Ureter (tissue), 1 donor: ENCODE data around the gene ASTN2. TPM values are rescaled to one million over a fixed set of nuclear protein-coding genes. Genes with fewer than 3 reads are reported as not detected.
"Not testable (repeated sequence)": the region's sequence is repeated elsewhere in the genome, so short reads cannot be mapped to it uniquely, and the experiment has no call there.

Experiments
- DNase-seq: peaks from one replicate; pipeline ENCODE4 v3.0.0-alpha.2; 2020; ENCODE audit warnings: low spot score
- total RNA-seq: library from RNA; stranded (reverse); gene quantifications from one replicate; pipeline ENCODE4 v1.2.4, GENCODE V29; 2023
- donor health status: DM: yes; HTN: yes; CAD: no.

Gene ASTN2
- total RNA-seq, 1 donor from 2014 or later: 19.6 TPM

DNA sequence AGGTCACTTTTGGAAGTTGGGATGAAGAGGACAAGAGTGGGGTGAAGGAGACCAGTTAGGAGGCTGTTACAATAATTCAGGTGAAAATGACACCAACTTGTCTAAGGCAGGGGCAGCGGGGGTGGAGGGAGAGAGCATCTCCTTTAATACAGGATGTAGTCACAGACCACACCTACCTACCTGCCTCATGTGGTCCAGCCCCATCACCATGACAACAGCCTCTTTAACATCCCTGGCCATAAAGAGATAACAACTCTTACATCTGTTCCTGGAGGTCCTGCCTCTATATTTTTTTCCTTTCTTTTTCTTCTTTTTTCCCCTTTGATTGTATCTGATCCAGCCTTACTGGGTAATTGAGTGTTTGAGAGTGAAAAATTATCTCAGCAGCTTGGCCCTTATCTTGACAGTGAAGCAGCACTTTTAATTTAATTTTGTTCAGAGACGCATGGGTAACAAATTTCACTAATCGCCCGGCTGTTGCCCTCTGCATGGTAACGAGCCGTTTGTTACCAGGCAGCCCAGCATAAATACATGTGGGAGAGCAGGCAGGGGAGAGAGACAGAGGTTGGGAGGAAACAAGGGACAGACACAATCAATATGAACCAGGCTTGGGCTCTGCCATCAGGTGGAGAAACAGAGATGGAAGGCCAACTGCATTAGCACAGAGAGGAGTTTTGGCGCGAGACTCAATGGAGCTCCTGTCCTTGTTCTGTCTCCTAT is 338.1 kb downstream of the ASTN2 start:
- DNase-seq: no peak

DNA sequence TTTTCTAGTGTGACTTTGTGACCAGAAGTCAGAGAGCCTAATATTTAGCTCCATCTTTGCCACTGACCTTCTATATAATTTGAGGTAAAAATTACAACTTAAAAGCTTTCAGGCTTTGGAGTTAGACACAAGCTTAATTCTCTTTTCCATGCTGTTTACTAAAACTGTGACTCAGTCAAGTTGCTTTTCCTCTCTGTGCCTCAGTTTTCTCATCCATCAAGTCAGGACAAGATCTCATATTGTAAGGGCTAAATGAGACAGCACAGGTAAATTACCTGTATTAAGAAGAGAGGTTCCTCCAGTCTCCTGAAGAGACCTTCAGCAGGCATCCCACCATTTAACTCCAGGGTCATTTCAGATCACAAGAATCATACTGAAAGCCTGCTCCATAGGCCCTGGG is 339.2 kb downstream of the ASTN2 start:
- no peak for DNase-seq

DNA sequence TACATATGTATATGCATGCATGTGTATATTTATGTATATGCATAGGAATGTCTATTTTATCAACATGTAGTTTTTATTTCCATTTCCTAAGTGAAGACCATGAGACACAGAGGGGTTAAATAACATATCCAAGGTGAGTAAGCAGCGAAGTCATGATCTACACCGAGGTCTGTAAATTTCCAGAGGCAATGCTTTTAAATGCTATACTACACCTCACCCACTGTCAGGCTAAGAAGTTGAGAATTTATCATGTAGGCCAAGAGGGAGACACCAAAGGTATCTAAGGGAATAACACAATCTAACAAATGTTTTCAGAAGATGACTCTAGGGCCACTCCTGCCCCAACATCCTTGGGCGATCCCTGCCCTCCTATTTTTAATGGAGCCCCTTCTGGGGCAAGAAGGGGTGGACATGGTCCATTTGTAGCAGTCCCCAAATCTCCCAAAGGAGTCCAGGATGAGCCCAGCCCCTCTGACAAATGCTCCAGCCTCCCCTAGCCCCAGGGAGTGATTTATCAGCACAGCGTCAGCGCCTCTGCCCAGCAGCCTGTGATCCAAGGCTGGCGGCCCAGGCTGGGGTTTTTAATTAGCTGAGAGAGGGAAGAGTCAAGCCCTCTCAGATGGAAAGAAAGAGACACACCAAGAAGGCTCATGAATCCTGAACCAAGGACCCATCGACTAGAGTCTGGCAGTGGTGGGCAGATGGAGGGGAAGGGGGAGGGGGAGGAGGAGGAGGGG is 339.9 kb downstream of the ASTN2 start:
- DNase-seq: no peak

DNA sequence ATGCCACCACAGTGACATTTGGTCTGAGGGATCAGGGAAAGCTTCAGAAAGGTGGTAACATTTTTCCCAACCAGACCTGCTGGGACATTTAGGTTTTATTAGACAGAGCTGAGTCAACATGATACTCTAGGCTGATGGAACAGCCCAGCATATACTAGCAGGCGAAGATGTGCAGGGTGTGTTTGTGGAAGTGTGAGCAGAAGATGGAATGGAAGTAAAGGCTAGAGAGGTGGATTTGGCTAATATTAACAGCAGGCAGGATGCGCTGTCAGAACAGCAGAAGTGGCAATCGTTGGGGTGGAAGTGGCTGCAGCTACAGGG is 340.6 kb downstream of the ASTN2 start:
- DNase-seq: no peak

DNA sequence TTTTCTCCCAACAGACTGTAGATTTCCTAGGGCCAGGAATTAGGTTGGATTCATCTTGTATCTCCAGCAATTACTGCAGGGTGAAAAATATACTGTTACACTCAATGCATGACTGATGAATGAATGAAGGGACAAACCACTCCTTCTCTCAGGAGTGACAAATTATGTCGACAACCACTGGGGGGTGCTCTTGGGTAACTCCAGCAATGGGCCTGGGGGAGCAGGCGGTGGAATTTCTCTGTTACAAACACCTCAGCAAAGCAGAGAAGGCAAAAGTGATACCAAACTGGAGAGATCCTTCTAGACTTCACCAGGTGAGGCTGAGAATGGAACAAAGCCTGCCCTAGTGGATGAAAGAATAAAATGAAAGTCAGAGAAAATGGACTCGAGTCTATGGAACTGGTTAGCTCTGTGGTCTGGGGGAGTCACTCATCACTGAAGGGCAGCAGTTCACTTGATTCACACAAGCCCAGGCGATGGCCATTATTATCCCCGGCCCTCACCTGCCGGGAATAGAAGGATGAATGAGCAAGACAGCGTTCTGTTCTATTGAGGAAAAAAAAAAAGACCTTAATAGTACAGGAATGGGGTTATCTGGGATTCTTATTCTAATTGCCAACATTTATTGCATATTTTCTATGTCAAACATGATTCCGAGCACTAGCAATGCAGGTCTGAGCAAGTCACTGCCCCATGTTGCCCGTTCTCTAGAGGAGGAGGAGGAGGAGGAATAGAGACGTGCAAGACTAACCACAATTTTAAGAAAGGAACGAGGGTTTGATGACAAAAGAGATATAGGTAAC is 341.1 kb downstream of the ASTN2 start:
- DNase-seq: peak; percentile 47

DNA sequence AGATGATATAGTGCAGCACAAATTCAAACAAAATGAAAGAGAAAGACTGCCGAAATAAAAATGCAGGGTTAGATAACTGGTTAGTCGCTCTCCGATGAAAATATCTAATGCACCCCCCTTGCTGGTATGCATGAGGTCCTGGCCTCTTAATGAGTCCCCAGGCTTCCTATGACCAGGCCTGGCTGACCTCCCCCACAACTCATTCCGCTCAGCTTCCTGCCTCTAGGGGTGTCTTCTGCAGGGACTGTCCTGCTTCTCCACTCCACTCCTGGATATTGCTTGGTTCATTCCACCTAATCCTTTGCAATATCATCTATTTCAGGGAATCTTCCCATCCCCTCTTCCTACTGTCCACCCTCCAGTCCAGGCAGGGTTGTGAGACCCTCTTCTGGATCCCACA is 341.8 kb downstream of the ASTN2 start:
- no peak for DNase-seq

DNA sequence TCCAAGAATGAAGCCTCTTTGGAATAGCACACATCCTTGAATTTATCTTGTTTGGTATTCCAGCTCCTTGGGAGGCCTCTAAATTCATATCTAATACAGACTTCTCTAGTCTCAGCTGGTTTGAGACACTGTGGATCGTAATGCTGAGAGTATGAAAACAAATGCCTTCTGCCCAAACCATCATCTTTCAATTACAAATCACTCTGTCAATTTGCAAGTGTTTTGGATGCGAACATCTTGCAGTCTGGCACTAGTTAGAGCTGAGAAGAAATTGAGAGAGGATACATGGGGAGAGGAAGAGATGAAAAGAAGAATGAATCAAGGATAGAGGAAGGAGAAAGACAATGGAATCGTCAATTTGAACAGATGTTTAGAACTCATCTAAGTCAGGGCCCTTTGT is 342.6 kb downstream of the ASTN2 start:
- no peak for DNase-seq

DNA sequence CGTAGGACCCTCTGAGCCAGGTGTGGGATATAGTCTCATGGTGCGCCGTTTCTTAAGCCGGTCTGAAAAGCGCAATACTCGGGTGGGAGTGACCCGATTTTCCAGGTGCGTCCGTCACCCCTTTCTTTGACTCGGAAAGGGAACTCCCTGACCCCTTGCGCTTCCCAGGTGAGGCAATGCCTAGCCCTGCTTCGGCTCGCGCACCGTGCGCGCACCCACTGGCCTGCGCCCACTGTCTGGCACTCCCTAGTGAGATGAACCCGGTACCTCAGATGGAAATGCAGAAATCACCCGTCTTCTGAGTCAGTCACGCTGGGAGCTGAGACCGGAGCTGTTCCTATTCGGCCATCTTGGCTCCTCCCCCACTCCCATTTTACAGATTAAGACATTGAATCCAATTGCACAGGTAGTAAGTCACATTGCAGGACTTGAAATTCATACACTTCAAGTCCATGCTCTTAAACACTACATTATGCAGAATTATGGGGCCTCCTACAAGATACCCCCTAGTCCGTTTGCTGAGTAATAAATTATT is 343.1 kb downstream of the ASTN2 start:
- not testable (repeated sequence) for DNase-seq

DNA sequence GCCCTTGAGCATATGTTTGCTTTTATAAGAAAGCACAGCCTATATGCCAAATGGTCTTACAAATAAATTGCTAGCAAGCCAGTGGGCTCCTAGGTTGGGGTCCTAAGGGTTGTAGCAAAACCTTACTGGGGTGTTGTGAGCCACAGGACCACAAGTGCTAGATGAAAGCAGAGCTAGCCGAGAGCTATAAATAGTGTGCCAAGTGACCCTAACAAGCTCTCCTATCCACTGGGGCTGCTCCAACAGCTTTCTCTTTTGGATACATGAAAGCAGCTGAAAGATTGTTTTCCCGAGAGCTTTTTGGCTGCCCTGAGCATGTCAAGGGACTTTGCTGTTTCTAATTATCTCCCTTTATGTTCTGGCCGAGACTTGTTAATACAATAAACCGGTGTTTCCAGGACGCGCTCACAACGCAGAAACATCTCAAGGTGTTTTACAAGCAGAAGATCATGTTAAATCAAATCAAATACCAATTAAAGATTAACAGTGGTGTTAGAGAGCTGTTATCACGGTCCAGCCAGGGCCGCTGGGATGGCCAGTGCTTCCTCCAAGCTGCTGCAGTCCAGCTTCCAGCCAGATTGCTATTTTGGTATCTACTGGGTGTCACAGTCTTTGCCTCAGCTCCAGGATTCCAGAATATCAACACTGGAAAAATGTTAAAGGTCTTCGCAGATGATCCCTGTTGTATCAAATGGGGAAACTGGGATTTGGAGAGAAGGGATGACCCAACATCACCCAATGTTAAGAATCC is 351.0 kb downstream of the ASTN2 start:
- DNase-seq: no peak

DNA sequence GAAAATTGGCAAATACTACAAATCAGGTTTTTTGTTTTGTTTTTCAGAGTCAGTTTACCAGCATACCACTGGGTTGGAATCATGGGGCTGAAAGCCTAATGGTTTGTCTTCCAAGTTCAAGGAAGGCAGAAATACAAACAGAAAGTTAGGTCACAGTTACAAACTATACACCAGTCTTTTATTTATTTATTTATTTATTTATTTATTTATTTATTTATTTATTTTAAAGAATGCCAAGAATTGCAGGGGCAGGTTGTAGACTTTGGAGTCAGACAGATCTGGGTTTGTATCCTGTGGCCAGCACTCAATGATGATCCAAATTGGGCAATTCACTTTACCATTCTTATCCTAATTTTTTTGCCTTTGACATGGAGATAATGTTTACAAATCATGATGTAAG is 353.9 kb downstream of the ASTN2 start:
- no peak for DNase-seq

DNA sequence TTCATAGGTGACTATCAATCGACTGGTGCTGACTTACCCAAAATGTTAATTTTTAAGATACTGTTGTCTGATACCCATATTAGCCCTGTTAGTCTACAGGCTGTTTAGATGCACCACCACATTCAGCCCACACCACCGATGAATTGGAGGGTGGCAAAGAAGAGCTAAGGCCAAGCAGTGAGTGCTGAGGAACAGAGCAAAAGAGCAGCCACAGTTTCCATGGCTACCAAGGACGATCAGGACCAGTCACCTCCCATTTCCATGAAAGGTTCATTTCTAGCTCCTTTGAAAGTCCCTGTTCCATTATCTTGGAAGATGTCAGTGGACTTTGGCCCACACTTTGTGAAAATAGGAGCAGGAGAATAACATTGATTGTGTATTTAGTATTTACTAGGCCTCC is 364.9 kb downstream of the ASTN2 start:
- DNase-seq: no peak

DNA sequence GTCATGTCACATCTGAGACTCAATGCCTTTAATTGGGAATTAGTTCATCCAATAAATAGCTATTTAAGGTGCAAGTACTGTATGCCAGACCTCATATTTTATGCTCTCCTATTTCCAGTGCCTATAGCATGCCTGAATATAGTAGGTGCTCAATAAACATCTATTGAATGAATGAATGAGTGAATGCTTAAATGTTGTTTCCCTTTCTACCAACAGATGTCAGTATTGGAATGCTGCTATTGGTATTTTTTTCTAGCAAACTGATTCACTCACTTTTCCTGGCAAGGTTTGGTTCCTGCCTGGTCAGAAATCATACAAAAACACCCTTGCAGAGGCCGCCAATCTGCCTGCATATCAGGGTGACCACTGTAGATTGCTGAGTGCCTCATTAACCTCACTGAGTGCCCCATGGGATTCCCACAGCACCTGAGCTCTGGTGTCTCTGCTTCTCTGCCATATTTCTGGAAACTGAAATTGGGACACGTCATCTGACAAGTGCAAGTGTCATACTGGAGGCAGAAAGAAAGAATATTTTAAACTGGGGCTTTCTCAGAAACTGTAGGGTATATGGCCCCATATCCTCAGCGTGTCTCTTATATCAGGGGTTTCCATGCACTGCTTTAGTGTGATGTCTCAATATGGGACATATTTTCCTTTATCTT is 368.1 kb downstream of the ASTN2 start:
- no peak for DNase-seq

DNA sequence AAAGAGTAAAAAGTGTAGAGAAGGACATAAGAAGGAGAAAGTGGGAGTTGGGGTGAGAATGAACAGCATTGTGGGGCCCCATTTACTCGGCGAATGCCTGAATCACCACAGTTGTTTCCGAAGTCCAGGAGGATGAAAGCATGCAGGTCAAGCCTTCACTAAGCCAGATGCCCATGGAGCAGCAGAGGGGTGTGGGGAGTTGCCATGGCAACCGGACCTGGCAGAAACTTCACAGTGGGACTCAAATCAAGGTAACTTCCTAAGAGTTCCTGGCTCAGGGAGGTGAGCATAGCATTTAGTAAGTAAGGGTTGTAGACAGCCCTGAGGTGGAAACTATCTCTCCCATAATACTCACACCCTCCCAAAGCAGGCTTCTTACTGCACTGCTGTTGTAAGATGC is 370.6 kb downstream of the ASTN2 start:
- no peak for DNase-seq

DNA sequence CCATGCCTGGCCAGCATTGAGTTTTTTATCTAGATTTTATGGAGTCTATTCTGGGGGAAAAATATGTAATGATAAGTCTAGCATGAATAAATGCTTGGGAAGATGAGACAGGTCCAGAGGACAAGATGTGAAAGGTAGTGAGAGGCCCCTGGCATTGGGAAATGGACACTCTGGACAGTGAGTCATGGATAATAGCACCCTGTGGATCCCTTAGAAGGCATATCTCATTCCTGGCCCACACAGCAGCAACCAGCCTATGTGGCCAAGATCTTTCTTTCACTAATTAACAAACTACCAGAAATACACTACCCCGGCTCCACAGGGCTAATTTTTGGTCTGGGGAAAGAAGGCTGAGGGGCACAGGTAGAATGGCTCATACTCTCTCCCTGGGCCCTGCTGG is 371.7 kb downstream of the ASTN2 start:
- no peak for DNase-seq

DNA sequence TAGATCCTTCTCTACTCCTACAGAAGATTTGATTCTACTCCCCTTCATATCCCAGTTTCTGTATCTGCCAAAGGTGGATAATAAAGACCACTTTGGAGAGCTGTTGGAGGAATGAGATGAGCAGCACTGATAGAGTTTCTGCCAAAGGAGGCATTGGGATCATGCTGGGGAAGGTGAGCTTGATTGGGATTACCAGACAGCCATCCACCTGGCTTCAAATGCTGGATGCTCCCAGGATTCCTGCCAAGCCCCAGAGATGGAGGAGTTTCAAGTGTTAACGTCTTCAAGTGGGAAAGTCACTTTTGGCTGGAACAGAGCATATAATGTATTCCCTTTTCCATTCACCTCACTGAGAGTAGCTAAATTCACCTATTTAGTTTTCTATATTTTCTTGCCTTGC is 379.3 kb downstream of the ASTN2 start:
- DNase-seq: no peak

DNA sequence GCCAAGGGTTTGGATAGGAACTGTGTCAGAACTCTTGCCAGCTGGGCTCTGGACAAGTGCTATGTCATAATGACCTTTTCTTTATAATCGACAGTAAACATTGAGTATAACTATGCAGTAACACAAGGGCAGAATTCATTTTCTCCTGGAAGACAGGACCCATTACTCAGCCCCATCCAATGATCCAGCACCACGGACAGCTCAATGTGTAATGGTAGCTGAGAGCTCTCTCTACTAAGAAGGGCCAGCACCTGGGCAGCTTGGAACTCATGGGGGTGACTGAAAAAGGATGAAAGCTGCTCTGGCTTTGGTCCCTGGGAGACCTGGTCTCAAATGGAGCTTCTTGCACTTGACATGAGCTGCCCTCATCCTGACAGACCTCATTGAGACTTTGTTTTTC is 380.0 kb downstream of the ASTN2 start:
- DNase-seq: no peak

DNA sequence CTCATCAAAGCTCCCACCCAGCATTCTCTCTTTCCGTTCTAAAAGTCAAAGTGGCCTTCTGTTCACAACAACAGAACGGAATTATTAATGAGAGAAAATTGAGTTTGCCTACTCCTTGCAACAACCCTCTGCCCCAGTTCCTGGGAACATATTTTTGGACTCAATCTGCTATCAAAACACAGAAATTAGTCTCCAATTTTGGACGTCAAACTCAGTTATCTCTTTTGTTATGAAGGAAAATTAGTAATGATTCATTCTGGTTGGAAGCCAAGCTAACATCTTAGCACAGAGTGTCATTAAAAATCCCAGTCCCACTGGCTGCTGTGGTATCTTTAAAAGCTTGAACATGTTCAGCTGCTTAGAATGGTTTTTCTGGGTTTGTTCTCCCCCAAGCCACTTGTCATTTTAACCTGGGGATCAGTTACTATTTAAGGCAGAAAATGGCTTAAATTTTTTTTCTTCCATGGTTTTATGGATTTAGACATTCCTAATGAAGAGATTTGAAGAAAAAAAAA is 384.5 kb downstream of the ASTN2 start:
- DNase-seq: no peak

DNA sequence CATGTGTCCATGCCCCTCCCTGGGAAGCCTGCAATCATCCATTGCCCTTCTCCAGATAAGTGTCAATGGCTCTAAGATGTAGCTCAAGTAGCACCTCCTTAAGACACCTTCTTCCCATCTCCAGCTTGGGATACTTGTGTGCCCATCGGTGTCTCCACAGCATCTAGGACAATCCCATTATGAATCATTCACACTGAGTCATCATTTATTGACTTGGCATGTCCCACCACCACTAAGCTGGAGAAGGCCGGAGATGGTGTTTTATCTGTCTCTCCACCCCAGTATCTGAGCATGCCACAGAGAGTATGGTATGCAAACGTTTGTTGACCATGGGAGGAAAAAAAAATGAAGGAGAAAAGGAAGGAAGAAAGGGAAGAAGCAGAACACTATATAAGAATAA is 385.5 kb downstream of the ASTN2 start:
- DNase-seq: no peak

DNA sequence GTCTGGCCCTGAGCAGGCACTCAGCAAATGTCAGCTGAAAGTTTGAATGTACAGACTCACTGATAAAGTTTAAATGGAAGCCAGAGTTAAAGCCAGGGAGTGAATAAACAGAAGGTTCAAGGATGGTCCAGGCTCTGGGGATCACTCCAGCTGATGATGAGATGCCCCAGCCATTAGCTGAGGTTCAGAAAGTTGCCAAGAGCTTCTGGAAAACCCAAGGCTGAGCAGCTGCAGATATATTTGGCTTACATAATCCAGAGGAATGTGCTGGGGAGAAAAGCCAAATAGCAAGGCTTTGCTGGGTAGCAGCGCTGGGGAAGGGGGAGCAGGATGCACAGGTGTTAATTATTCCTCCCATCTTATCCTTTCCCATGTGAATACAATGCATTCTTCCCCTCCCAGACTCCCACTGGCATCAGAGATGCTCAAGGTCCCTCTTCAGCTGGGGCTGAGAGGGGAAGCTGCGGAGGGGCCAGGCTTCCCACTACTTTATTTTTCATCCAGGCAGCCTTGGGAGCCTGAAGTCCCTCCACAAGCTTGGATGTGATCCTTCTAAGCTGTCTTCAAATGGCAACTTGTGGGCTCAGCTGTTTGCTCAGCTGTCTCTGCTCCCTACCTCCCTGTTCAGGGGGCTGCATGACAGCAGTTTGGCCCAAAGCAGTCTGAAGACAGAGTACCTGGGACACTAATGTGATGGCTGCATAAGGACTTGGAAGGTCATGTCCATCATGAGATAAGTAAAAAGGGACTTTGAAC is 386.6 kb downstream of the ASTN2 start:
- DNase-seq: no peak

DNA sequence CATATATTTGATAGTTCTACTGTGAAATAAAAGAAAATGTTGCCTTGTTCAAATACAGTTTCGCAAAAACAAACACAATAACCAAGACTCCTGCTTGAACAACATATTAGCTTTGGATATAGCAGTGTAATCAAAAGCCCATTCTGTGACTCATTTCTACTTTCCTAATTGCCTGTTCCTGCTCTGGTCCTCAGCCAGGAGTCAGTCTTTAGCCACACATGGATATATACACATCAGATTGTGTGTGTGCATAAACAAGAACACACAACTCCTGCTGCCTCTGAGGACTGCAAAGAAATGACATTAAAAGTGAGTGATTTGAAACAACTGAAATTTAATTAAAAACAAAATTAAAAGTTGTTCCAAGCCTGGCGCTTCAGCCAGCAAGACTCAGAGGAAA is 393.0 kb downstream of the ASTN2 start:
- no peak for DNase-seq
